Fibroblast of villous mesenchyme (primary cell): ENCODE data around the gene COG1. TPM values are rescaled to one million over a fixed set of nuclear protein-coding genes. Genes with fewer than 3 reads are reported as not detected.

Source experiments
- DNase-seq: peaks from one replicate; pipeline ENCODE4 v3.0.0-alpha.2; 2010; ENCODE audit warnings: low read depth
- H3K4me3 ChIP-seq: 2 replicates; pipeline ENCODE4 v1.5.1; 2011; ENCODE audit warnings: low read depth, mild to moderate bottlenecking, low read length
- CTCF ChIP-seq: IDR thresholded peaks from 2 replicates; pipeline ENCODE4 v1.5.1; 2012; ENCODE audit warnings: low read depth, mild to moderate bottlenecking, low read length; ENCODE audit not compliant: insufficient read depth
- total RNA-seq: library from RNA; depleted of rRNA; stranded (reverse); fragments of >200 nt; gene quantifications from 2 replicates; pipeline ENCODE4 v1.2.3, GENCODE V29; 2012

The COG1 gene
- total RNA-seq, 1 donor = 25.9 TPM

- peak; percentile 90 for DNase-seq
- H3K4me3 ChIP-seq = no peak overlapping the region
- TF ChIP-seq CTCF = no peak
These were observed 35.9 kb downstream of the COG1 start for GRCh38 chr17:73228748-73229236.

- no peak overlapping the region for H3K4me3 ChIP-seq
- no peak for TF ChIP-seq CTCF
- DNase-seq = no peak
These were observed 37.2 kb downstream of the COG1 start for GRCh38 chr17:73230088-73230487.

- peak; percentile 33 for DNase-seq
- TF ChIP-seq CTCF = no peak
- peak overlapping the region; percentile 98 for H3K4me3 ChIP-seq
These were observed 38.5 kb downstream of the COG1 start for GRCh38 chr17:73231395-73231794.

DNA sequence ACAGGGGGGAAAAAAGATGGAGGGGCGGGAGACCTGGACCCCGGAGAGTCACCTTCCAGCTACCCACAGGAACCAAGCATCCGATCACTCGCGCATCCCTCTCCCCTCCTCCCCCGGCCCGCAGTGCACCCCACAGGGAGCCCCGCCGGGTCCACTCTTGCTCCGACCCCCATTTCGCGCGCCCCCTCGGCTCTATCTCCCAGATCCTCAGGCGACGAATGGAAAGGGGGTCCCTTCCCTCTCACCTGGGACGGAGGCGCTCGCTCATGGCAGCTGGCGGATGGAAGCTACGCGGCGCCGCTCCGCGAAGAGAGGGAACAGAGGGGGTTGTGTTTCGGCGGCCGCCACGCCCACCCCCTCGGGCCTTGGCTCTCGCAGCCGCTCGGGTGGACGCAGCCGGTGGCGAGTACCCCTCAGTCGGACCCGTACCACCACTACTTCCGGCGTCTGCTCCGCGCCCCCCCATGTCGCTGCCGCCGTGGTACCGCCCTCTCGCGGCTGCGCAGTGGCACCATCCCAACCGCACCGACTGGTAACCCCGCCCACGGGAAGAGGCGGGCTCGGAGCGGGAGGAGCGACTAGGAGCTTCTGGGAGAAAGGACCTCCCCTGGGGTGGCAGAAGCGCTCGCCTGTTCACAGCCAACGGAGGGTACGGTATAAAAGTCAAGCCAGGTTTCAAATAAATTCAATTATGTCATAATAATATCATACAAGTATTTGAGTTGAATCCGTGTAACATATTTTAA is 39.2 kb downstream of the COG1 start:
- peak; percentile 93 for DNase-seq
- TF ChIP-seq CTCF = peak; percentile 16
- peak overlapping the region; percentile 98 for H3K4me3 ChIP-seq

GRCh38 chr17:73232587-73233373 is 39.9 kb downstream of the COG1 start:
- TF ChIP-seq CTCF = no peak
- peak overlapping the region; percentile 98 for H3K4me3 ChIP-seq
- peak; percentile 28 for DNase-seq

DNA sequence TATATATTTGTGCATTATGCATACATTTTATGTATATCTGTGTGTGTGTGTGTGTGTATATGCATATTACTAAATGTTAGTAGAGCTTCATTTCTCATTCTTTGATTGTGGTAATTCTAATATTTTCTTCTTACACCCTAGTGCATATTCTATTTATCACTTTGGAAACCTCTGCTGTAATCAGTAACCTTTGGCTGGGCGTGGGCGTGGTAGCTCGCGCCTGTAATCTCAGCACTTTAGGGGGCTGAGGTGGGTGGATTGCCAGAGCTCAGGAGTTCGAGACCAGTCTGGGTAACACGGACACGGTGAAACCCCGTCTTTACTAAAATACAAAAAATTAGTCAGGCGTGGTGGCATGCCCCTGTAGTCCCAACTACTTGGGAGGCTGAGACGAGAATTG is 41.9 kb downstream of the COG1 start:
- no peak for TF ChIP-seq CTCF
- DNase-seq = no peak
- H3K4me3 ChIP-seq = no peak overlapping the region
